OCI-M2 (cell line): Measurements from ENCODE around the gene GPC6.

Source experiments
- DNase-seq: peaks from one replicate; lab custom pipeline; 2025; ENCODE audit not compliant: unreplicated experiment; lab: John Stamatoyannopoulos, UW

GPC6 gene

DNA sequence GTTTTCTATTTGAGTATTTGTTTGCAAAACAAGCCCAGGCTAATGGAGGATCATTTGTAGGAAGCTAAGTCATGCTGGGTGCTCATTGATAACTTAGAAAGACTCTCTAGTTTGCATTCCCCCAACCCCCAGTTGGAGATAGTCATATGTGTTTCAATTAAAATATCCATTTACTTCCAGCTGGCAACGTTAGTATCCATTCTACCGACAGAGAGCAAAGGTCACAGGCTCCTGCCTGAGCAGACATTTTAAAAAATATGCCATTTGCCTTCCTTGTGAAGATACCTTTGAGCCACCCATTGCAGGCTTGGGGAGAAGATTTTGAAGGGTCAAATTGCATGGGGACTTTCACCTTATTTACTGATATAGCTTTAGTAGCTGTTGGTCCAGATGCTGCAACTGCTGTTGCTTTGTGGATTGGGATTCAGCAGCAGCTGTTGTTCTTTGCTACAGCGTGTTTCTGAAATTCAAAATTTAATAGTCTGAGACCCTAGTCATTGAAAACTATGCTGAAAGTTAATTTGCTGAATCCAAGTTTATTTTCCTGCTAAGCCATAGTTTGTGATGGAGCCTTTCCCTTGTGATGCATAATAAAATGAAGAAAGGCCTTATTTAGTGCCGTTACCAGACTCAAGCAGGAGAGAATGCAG is 335.1 kb downstream of the GPC6 start:
- DNase-seq = no peak

DNA sequence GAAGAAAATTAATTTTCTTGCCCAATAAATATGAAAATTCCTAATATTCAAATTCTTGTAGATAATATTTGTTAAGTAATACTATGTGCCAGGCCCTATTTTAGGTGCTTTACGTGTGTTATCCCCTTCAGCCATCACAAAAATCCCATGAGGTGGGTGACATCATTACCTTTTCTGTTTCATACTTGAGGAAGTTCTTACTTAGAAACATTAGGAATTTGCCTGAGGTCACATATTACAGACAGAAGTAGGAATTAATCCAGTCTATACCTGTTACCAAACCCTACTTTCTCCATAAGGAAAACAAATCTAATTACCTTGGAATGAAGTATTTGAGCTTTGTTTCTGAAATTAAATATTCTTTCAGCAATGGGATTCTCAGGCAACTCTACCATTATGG is 336.1 kb downstream of the GPC6 start:
- no peak for DNase-seq

DNA sequence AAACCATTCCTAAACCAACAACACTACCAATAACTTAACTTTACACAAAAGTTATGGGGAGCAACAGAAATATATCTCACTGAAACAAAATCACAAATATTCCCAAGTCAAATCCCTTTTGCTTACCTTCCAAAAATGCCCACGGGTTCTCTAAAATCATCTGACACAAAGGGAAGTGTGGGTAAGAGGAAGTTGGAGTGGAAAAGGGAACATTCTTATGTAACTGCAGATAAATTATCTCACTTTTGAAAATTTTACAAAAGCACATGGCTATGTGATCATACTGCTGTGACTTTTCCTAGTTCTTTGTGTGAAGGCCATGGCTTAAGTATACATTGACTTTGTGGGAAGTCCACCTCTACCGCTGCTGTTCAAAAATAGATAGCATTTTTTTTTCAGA is 350.5 kb downstream of the GPC6 start:
- no peak for DNase-seq

DNA sequence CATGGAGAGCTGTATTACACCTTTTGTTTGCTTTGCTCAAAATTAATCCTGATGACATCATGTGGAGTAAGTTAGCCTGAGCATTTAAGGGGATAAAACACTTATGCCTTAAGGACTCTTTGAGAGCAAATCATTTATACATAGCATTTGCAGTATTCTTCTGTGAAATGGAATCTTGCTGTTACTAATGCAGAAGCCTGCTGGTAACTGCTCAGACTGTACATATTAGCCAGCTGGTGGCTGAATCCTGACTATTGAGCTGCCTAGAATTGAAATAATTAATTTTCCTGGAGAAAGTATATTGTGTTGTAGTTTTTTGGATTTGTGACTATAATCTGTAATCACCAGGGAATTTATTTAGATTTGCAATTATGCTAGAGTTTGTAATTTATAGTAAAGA is 363.2 kb downstream of the GPC6 start:
- no peak for DNase-seq

DNA sequence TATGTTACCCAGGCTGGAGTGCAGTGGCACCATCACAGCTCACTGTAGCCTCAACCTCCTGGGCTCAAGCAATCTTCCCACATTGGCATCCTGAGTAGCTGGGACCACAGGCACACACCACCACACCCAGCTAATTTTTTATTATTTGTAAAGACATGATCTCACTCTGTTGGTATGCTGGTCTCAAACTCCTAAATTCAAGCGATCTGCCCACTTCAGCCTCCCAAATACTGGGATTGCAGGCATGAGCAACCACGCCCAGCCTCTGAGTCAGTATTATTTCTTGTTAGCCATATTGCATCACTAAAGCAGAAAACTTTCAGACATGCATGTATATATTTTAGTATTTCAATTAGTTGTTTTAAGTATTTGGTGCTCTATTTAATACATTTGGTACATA is 376.4 kb downstream of the GPC6 start:
- no peak for DNase-seq

DNA sequence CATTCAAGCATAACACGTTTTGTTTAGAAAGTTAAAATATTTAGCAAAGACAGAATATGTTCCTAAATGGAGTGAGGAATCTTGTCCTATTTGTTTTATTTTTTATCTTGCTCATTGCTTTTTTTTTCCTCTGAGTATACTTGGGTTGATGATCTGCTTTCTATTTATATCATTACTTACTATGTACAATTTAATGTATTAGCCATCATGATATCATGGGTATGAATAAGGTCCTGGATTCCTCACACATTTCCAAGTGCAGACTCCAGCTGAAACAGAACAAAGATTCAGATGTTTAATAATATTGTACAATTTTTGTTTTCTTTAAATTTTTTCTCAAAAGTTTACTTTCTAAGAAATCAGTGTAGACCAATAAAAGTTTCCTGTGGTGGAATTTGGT is 388.2 kb downstream of the GPC6 start:
- DNase-seq = no peak

DNA sequence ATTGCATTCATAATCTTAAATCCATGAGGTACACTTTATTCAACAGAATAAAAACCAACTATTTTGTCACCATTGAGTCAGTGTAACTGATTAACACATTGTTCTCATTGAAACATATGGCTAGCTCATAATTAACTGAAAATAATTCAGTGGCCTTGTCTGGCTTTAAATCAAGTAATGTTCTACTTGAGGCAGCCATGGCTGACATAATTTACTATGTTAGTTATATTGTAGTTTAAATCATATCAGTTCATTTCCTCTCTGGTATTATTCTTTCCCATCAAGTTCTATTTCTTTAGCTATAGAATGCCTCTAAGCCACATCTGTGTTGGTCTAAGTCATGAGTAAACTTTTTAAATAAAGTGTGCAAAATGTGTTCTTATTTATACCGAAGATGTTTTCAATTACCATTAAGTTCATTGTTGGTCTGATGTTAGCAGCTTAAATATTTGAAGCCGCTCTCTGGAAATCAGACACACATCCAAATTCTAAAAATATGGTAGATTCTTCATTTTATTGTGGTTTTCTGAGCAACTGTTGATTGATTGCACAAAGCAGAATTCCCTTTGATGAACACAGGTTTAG is 393.7 kb downstream of the GPC6 start:
- no peak for DNase-seq

DNA sequence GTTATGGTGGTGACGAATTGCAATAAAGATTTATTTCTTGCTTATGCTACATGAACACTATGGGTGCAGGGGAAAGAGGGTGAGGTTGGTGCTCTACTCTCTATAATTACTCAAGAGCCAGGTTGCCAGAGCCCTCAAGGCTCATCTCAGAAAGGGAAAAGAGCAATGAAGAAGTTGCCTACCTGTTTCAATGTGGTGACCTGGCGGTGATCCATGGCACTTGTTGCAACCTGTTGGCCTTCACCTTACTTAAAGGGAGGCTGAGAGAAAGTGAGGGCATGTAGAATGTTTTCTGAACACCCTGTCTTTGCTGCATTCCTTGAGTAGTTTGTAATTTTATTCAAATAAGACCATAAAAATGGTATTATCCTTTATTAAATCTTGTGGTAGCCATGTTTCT is 394.4 kb downstream of the GPC6 start:
- DNase-seq = no peak

DNA sequence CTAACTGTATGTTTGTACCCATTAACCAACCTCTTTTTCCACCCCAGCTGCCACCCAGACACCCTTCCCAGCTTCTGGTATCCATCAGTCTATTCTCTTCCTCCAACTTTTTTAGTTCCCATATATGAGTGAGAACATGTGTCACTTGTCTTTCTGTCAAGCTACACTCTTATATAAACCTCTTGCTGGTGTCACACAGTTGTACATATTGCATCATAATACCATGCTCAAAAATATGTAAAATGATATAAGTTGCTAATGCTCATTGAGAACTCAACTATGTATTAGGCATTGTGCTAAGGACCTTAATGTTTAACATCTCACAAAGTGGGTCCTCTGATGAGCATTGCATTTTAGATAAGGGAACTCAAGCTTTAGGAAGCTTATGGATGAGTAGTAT is 395.4 kb downstream of the GPC6 start:
- no peak for DNase-seq

DNA sequence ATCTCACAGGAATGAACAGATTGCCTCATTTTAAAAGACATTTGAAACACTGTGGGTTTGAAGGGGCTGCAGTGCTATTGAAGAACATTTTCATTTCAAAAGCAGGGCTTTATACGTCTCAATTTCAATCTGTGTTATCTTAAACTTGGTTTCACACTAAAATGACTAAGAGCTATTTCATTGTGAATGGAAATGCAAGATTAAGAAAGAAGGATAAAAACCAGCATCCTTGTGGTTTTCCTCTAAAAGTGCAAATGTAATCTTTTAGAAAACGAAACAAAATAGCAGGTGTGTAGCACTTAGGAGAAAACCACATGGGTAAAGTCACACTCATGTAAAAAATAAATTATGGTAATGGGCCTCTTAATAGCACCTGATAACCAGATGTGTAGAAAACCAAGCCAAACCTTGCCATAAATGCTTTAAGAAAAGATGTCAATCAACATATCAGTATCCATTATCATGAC is 397.7 kb downstream of the GPC6 start:
- no peak for DNase-seq

DNA sequence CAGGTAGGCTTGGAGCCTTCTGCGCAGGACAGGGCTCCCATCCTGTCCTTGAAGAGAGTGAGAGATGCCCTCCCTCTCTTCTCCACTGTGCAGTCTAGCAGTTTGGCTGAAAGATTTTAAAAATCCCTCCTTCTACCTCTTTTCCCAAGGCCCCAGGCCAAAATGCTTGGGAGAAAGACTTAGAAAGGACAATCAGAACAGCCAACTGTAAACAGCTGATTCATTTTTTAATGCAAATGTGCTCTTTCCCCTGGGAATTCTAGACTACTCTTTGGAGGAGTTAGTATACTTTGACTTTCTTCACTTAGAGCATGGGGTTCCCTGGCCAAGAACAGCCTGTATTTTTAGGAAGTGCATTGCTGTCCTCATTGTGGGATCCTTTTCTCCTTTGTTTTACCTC is 398.9 kb downstream of the GPC6 start:
- no peak for DNase-seq

DNA sequence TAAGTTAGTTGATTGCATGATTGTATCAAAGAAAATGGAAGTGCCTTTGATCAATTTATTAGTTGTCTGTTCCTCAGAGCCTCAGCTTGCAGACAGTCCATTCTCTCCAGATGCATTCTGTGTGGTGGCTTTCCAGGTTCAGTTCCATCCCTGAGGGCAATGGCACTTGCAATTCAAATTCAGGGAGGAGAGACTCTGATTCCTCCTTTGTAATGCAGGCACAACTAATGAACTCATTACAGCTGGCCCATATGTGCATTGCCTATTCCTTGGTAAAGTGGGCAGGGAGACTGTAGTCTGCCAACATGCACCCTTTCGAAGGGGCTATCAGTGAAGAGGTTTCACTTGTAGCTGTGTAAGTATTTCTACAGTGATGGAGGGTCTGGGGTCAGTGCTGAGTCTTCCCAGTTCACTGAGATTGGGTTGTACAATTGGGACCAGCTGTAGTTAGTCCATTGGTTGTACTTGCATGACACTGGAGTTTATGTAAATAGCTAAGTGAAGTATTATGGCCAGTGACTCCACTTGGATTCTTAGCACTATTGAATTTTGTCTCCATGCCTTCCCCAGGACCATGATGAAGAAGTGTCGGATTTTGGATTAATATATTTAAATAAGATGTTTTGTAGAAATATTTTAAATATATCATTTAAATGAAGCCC is 401.7 kb downstream of the GPC6 start:
- DNase-seq = no peak

DNA sequence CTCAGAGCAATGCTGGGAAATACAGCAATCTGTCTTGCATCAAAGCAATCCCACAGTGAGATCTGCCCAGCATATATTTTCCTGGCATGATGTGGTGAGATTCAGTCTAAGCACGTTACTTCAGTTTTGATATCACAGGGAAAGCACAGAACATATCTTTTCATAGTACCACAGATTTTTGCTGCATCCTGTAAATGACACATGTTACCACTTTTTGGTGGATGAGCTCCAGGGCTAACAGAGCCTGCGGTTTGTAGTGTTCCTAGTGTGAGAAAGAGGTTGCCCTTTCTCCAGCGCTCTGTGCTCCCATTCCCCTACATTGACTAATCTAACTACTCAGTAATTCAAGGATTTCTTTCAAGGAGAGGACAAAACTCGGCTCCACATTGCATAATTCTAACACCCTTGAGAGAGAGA is 409.0 kb downstream of the GPC6 start:
- DNase-seq = no peak

DNA sequence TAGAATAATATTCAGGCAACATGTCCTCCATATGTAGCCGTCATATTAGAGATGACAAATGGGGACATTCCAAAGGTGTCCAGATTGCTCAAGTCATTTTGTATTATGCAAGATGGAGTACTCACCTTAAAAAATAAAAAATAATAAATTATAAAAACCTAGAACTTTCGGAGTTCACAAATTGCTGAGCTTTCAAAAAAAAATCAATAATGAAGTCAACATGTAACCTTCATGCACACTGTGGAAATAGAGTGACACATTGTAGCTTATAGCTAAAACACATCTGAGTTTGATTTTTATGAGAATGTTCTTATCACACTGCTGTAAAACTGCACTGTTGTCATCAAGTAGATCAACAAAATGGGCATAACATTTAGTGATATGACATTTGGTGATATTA is 411.2 kb downstream of the GPC6 start:
- no peak for DNase-seq

DNA sequence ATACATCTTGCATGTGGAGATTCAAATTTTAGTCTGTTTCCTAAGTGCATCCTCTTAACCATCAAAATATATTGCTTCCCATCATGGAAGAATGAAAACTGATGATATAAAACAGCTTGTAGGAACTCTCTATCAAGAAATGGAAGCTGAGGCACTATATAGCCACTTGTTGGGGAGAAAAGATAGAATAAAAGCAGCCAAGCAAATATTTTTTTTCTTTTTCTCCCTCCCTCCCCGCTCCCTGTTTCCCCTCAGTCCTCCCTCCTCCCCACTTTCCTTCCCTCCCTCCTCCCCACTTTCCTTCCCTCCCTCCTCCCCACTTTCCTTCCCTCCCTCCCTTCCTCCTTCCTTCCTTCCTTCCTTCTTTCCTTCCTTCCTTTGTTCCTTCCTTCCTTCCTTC is 413.8 kb downstream of the GPC6 start:
- no peak for DNase-seq

DNA sequence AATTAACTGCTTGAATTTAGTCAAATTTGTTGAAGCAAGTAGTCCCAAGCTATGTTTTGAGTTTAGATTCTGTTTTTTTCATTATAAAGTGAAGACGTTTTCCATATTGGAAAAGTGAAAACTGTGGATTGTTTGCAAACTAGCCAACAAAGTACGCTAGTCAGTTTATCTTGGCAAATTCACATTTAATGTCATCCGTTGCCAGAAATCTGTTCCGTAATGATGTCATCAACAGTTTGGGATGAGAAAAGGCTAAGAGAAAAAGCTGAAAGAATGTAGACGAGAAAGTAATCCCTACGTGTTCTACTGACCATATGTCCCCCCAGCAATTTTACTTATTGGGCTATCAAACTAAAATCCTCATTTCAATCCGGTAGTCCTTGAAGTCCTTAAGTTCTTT is 419.6 kb downstream of the GPC6 start:
- DNase-seq = no peak

DNA sequence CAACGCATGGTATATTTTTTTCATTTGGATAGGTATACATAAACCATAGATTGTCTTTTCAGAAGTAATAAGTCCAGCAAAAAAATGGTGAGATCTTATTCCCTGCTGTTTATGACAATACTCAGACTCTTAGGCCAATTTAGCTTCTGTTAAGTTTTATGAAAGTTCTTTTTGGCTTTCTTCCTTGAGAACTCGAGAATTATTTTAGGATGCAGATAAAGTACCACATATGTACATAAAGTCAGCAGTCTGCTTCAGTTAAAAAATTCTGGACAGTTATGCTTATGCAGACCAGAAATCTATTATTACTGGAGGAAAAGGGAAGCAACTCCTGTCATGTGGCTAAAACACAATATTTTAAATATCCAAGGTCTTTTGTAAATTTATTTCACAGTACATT is 422.9 kb downstream of the GPC6 start:
- DNase-seq = no peak

DNA sequence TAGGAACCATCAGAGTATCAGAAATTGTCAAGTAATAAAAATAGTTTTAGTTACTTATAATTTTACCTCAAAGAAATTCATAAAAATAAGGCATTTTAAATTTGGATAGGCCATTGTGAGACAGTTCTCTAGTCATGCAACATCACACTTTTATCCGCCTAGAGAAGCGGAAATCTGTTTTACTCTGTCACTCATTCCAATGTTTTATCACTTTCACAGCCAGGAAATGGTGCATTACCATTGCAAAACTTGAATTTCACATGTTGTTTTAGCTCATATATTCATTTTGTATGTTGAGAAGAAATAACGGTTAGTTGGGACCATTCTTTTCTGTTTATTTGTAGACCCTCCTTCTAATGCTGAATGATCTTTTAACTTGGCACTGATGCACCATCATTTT is 427.2 kb downstream of the GPC6 start:
- DNase-seq = no peak

DNA sequence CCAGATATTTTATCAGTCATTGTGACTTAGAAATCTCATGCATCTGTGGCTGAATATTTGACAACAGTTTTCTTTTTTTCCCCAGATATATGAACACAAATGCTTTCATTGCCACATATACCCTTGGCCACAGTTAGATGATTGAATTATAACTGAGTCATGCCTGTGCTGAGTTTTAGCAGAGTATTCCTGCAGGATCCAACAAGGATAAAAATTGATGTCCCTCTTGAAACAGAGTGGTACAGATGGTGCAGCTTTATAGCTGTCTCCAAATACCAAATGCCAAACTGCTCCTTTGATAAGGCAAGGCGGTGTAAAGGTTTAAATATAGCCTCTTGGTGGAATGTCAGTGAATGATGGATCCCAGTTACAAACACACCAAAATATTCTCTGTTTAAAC is 428.5 kb downstream of the GPC6 start:
- DNase-seq = no peak

DNA sequence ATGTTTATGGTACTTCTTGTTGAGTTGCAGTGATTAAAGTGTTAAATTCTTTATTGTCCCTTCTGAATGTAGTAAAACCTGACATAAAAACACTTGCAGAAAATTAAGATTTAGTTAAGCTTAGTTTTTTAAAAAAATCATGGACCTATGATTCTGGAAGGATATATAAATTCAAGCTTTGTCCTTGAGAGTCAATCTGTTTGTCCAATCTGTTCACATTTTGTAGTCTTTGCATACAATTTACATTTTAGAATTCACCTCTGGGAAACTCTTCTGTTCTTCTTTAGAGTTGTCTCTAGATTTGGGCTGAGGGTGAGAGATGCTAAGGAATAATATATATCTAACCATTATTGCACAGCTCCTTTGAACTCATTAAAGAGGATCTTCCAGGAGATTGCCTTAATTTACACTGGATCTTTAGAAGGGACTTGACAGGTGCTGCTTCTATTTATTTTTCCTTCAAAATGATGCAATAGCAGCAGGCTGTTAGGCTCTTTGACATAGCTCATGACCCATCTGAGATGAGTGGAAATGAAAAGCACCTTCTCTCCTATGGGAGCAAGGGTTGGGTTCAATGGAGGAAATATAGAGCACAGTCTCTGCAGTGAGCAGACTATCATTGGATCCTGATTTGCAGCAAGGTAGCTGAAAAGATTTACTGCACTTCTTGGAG is 433.9 kb downstream of the GPC6 start:
- no peak for DNase-seq

DNA sequence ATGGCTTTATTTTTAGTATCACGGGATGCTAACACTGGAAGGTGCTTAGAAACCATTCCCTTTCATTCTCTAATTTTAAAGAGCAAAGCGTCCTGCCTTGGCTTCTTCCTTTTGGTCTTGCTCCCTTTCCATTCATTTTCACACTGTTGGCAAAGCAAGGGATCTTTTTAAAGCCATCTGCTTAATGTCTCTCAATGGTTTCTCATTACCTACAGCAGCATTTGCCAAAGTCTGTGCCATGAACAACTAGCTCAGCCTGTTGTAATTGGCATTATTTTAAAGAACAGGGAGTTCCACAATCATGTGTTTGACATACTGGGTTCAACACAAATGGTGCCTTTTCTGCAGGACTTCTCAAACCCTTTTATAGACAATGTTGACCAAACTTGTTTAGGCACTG is 444.3 kb downstream of the GPC6 start:
- no peak for DNase-seq

DNA sequence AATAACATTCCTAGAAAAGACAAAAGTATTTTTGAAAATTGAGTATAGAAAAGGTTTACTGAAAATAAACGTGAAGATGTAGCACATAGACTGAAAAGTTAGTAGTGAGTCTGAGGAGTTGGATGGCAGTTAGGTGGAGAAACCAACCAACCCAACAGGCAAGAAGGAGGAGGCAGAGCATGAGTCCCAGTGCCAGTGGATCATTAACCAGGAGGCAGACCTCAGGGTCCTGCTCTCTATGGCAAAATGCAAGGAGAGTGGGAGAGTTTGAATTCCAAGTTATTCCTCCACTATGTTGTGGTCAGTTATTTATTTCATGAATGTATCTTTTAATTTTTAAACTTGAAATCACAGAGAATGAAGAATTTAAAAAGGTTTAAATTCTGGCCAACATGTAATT is 446.4 kb downstream of the GPC6 start:
- DNase-seq = no peak
